NCI-H2171 treated with DMSO at 0.1 percent for 48 hours (cell line): ENCODE measurements around the gene ZNF575.

Experiments
- DNase-seq: peaks from one replicate; lab custom pipeline; 2025; lab: John Stamatoyannopoulos, UW

Gene ZNF575, protein sequence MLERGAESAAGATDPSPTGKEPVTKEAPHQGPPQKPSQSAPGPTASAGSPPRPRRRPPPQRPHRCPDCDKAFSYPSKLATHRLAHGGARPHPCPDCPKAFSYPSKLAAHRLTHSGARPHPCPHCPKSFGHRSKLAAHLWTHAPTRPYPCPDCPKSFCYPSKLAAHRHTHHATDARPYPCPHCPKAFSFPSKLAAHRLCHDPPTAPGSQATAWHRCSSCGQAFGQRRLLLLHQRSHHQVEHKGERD

DNA sequence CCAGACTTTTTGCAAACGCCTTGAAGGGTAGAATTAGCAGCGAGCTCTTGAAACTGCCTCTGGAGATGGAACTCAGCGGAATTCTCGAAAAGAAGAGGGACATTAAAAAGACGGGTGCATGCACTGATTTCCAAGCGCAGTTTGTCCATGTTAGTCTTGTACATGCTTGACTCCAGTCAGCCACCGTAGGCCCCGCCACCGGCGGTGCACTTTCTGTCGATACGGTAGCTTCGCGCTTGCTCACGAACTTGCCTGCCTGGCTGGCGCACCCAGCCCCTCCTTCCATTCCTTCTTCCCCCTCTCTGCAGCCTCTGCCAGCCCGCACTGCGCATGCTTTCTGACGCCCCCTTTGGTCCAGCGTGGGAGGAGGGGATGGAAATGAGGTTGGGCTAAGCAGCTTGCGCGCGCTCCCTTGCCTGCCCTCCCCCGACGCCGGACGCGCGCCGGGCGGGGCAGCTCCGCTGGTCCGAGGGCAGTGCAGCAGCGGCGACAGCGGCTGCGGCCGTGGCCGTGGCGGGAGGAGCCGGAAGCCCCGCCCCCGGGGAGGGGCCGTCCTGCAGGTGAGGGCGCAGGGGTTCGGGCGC lies at the start of gene ZNF575:
Gene ZNF575, plus strand, starts transcription at position 227 of the 584 bp plus-strand sequence. CDS start 1,235 bp downstream, outside the sequence.
- DNase-seq: peak; percentile 91

- DNase-seq: no peak
Measured at GRCh38 chr19:43483281-43483680, 49.7 kb upstream of the ZNF575 start.

GRCh38 chr19:43485951-43486350 lies 47.0 kb upstream of the ZNF575 start:
- DNase-seq: no peak

DNA sequence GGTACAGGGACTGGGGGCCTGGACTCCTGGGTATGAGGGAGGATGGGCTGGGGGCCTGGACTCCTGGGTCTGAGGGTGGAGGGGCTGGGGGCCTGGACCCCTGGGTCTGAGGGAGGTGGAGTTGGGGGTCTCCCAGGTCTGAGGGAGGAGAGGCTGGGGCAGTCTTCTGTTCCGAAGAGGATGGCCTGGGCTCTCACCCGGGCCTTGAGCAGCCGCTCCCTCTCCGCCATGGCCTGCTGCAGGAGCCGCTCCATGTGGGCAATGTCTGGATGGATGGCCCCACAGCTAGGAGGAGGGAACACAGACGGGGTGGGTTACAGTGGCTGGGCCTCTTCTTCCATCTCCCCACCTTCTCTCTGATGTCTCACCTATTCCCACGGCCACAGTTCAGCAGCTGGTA lies 46.6 kb upstream of the ZNF575 start:
- DNase-seq: no peak

- DNase-seq: no peak
Measured at GRCh38 chr19:43488179-43488578, 44.8 kb upstream of the ZNF575 start.

GRCh38 chr19:43489310-43489709 lies 43.7 kb upstream of the ZNF575 start:
- no peak for DNase-seq

GRCh38 chr19:43489979-43490599 lies 42.9 kb upstream of the ZNF575 start:
- DNase-seq: no peak

GRCh38 chr19:43490759-43491158 lies 42.2 kb upstream of the ZNF575 start:
- DNase-seq: no peak

GRCh38 chr19:43495082-43495481 lies 37.9 kb upstream of the ZNF575 start:
- DNase-seq: peak; percentile 83

GRCh38 chr19:43496960-43497359 lies 36.0 kb upstream of the ZNF575 start:
- DNase-seq: no peak

DNA sequence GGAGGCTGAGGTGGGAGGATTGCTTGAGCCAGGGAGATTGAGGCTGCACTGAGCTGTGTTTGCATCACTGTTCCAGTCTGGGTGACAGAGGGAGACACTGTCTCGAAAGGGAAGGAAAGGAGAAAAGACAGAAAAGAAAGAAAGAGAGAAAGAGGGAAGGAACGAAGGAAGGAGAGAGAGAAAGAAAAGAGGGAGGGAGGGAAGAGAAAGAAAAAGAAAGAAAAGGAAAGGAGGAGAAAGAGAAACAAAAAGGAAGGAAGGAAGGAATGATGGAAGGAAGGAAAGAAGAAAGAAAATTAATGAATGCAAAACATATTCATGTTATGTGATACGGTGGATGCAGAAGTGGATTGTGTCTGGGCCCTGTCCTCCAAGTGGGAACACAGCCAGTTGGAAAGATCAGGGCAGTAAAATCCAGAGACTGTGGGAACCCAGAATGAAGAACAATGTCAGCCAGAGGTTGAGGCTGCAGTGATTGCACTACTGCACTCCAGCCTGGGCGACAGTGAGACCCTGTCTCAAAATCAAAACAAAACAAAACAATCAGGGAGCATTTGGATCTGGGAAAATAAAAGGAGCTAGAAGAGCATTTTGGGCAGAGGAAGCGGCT lies 34.6 kb upstream of the ZNF575 start:
- DNase-seq: no peak

DNA sequence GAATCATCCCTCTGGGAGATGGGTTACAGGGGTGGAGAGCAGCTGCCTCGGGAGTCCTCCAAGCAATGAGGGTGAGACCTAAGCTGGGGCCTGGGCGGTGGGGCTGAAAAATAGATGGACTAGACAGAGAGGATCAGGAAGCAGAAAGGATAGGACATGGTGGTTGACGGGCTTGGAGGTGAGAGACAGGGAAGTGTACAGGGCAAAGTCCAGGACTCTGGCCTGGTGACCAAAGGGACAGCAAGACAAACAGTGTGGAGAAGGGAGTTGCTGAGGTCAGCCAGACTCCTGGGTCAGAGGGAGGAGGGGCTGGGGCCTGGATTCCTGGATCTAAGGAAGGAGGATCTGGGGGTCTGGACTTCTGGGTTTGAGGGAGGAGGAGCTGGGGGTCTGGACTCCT lies 33.9 kb upstream of the ZNF575 start:
- DNase-seq: no peak

GRCh38 chr19:43501661-43502418 lies 31.1 kb upstream of the ZNF575 start:
- no peak for DNase-seq

DNA sequence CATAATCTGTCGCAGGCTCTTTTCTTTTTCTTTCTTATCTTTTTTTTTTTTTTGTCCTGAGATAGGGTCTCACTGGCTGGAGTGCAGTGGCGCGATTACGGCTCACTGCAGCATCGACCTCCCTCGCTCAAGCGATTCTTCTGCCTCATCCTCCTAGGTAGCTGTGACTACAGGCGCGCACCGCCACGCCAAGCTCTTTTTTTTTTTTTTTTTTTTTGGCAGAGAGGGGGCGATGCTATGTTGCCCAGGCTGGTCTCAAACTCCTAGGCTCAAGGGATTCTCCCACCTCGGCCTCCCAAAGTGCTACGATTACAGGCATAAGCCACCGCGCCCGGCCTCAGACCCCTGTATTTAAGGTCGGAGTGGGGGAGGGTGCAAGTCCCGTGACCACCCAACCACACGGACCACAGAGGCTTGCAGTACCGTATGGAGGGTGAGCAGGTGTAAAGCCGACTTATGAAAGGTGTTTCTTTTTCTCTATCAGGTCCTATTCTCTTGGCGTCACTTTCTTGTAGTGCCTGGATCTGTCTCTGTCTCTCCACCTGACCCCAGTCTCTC lies 30.5 kb upstream of the ZNF575 start:
- DNase-seq: no peak

DNA sequence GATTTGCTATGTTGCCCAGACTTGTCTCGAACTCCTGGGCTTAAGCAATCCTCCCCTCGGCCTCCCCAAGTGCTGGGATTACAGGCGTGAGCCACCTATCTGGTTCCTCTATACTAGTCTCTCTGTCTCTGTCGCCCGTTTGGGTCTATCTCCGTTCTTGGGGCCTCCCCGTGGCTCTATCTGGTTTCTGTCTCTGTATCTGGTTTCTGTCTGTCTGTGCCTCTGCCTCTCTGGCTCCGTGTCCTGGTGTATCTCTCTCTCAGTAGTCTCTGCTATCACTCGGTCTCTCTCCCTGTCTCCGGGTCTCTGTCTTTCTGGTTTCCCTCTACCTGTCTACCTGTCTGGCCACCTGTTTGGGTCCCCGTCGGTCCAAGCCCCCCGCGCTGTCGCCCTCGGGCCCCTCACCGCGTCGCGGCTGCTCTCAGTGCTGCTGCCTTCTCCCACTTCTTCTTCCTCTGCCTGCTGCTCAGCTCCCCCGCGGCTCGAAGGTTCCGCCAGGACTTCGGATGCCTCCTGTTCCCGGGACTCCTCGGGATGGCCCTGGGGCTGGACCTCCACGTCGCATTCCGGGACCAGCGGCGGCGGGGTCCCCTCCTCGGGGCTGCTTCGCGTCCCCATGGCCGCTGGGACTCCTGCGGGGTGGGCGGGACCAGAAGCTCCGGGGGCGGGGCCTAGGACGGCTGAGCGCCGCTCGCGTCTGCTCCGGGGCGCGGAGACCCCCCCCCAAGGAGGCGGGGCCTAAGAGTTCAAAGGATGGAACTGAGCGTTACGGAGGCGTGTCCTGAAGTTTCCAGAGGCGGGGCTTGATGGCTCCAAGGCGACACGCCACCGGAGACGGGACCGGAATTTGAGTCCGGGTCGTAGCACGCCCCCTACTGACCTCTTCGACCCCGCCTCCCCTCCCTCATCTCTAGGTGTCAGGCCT lies 29.2 kb upstream of the ZNF575 start:
- peak; percentile 93 for DNase-seq

- peak; percentile 54 for DNase-seq
Measured at GRCh38 chr19:43504426-43505185, 28.4 kb upstream of the ZNF575 start, which contains the start of gene PHLDB3. TSS of gene PHLDB3 (minus strand) at chr19:43504746. CDS start at chr19:43504118, 628 bp downstream.

DNA sequence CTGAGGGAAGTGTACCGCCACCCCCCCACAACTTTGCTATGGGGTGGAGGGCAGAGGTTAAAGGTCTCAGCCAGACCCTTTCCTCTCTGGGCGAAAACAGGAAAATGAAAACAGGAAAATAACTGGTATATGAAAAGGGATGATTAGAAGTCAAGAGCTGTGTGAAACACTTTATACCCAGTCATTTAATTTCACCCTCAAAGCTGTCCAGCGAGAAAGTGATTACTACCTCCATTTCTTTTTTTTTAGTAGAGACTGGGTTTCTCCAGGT lies 27.9 kb upstream of the ZNF575 start:
- no peak for DNase-seq

DNA sequence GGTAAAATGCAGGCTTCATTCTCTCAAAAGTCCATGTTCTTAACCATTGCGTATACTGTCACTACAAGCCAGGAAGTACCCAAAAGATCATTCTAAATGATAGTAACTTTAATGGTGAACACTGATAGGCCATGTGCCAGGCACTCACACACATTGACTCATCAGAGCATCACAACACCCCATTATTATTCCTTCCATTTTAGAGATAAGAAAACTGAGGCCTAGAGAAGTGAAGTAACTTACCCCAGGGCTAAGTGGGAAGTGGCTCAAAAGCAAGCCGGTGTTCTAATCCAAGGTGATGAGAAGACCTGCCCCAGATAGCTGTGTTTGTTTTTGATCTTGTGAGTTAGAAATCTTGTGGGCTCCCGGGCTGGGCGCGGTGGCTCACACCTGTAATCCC lies 27.0 kb upstream of the ZNF575 start:
- no peak for DNase-seq

GRCh38 chr19:43506629-43507028 lies 26.4 kb upstream of the ZNF575 start:
- DNase-seq: no peak

- no peak for DNase-seq
Measured at GRCh38 chr19:43507880-43508279, 25.1 kb upstream of the ZNF575 start.
